CD8-positive, alpha-beta memory T cell (primary cell): Measurements from ENCODE around the gene OBP2A. TPM values are rescaled to one million over a fixed set of nuclear protein-coding genes. Genes with fewer than 3 reads are reported as not detected.

Experiments used
- CTCF ChIA-PET: fragments of 350-600 bp; sonication (Branson Sonifier 250); formaldehyde crosslinking; loops from one replicate; lab custom pipeline; 2021; ENCODE audit warnings: antibody characterized with exemption; lab: Charles Lee
- POLR2A ChIA-PET: fragments of 350-600 bp; sonication (Branson Sonifier 250); formaldehyde crosslinking; loops from one replicate; lab custom pipeline; 2021; ENCODE audit warnings: antibody characterized with exemption; lab: Charles Lee
- DNase-seq, 5 donors: peaks; one replicate each; pipeline versions ENCODE4 v3.0.0 to v3.0.0-alpha.2; 2020 to 2022; ENCODE audit warnings: mixed read lengths in 1 of 5
- H3K27ac ChIP-seq: one replicate; pipeline ENCODE4 v1.7.0; 2013; ENCODE audit warnings: low read depth, mild to moderate bottlenecking, low read length, moderate library complexity
- H3K27me3 ChIP-seq: 2 replicates; pipeline ENCODE4 v1.7.0; 2013; ENCODE audit warnings: low read length, mild to moderate bottlenecking; ENCODE audit not compliant: insufficient read depth, poor library complexity, severe bottlenecking
- H3K36me3 ChIP-seq: 2 replicates; pipeline ENCODE4 v1.7.0; 2013; ENCODE audit warnings: mild to moderate bottlenecking, low read length, moderate library complexity; ENCODE audit not compliant: insufficient read depth
- H3K4me1 ChIP-seq: 2 replicates; pipeline ENCODE4 v1.7.0; 2013; ENCODE audit warnings: mild to moderate bottlenecking, low read length, moderate library complexity; ENCODE audit not compliant: insufficient read depth
- H3K4me3 ChIP-seq: 2 replicates; pipeline ENCODE4 v1.7.0; 2013; ENCODE audit warnings: mild to moderate bottlenecking, low read length
- H3K9me3 ChIP-seq: 2 replicates; pipeline ENCODE4 v1.7.0; 2013; ENCODE audit warnings: mild to moderate bottlenecking, low read length
- H3K27ac Mint-ChIP-seq, 8 donors: one replicate each; pipeline ENCODE4 v1.8.0; 2020 to 2021; ENCODE audit warnings: mixed read lengths in 8 of 8, mild to moderate bottlenecking in 6 of 8, inconsistent platforms in 3 of 8, moderate library complexity in 3 of 8
- H3K27me3 Mint-ChIP-seq, 2 donors: one replicate each; pipeline ENCODE4 v1.8.0; 2020 to 2021; ENCODE audit warnings: mixed read lengths in 2 of 2, mild to moderate bottlenecking in 1 of 2, moderate library complexity in 1 of 2
- H3K36me3 Mint-ChIP-seq, 3 donors: one replicate each; pipeline ENCODE4 v1.8.0; 2020 to 2021; ENCODE audit warnings: mixed read lengths in 3 of 3, inconsistent platforms in 1 of 3, mild to moderate bottlenecking in 1 of 3
- H3K4me1 Mint-ChIP-seq, 3 donors: one replicate each; pipeline ENCODE4 v1.8.0; 2020 to 2021; ENCODE audit warnings: mixed read lengths in 3 of 3, inconsistent platforms in 1 of 3, mild to moderate bottlenecking in 1 of 3
- H3K4me3 Mint-ChIP-seq, 7 donors: one replicate each; pipeline ENCODE4 v1.8.0; 2020 to 2021; ENCODE audit warnings: mixed read lengths in 7 of 7, mild to moderate bottlenecking in 6 of 7, moderate library complexity in 4 of 7, inconsistent platforms in 2 of 7
- H3K9me3 Mint-ChIP-seq, 5 donors: one replicate each; pipeline ENCODE4 v1.8.0; 2020 to 2022; ENCODE audit warnings: mixed read lengths in 5 of 5, mild to moderate bottlenecking in 3 of 5, moderate library complexity in 2 of 5, inconsistent platforms in 1 of 5
- polyA plus RNA-seq: library from polyadenylated mRNA; unstranded; fragments of 300-500 nt; fragmentation: Illumina TruSeq; gene quantifications from one replicate; pipeline ENCODE4 v1.2.3, GENCODE V29; 2021
- total RNA-seq, 2 experiments: library from RNA; stranded (reverse); gene quantifications; one replicate each; pipeline ENCODE4 v1.2.3, GENCODE V29; 2021

OBP2A gene
- total and polyA plus RNA-seq, 3 experiments from 2014 or later: not detected

DNA sequence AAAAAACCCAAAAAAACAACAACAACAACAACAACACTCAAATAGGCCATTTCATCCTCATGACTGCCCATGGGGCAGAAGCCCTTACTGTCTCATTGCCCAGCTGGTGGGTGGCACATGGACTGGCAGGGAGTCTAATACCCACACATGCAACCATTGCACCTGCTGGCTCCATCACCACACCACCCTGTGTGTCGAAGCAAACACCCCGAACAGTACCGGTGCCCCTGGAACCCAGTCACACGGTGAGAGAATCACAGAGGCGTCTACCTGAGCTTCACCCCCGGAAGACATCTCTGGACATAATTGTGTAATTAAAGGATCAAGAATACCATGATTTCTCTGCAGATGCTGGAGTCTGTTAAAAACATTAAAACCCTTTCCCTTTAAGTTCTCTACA lies 22.1 kb downstream of the OBP2A start:
- no peaks in the 10 kb centered on the region for H3K4me1 Mint-ChIP-seq
- H3K27me3 ChIP-seq: no peaks in the 10 kb centered on the region
- peaks cover 0 to 3% (median 0%) of the 10 kb centered on the region in 3 donors for H3K36me3 Mint-ChIP-seq
- H3K4me3 Mint-ChIP-seq: no peak overlapping the region
- H3K9me3 ChIP-seq: no peaks in the 10 kb centered on the region
- peaks cover 0 to 9% (median 6%) of the 10 kb centered on the region in 5 donors for H3K9me3 Mint-ChIP-seq
- peak in 1 of 5 donors; percentile 15 for DNase-seq
- no peaks in the 10 kb centered on the region for H3K4me1 ChIP-seq
- peaks cover 3 to 30% of the 10 kb centered on the region in 2 donors for H3K27me3 Mint-ChIP-seq
- ChIA-PET POLR2A (no interaction called here), CTCF (no interaction called here)
- no peaks in the 10 kb centered on the region for H3K36me3 ChIP-seq
- no peak overlapping the region for H3K27ac ChIP-seq
- H3K4me3 ChIP-seq: no peak overlapping the region
- no peak overlapping the region for H3K27ac Mint-ChIP-seq

GRCh38 chr9:135570456-135570855 lies 24.5 kb downstream of the OBP2A start:
- Mint-ChIP-seq H3K4me1 (no peaks in the 10 kb centered on the region), H3K27ac (no peak overlapping the region), H3K36me3 (peaks cover 0 to 3% (median 0%) of the 10 kb centered on the region in 3 donors), H3K9me3 (peaks cover 0 to 9% (median 6%) of the 10 kb centered on the region in 5 donors), H3K4me3 (no peak overlapping the region), H3K27me3 (peaks cover 2 to 18% of the 10 kb centered on the region in 2 donors)
- no peak overlapping the region for H3K4me3 ChIP-seq
- H3K27ac ChIP-seq: no peak overlapping the region
- H3K4me1 ChIP-seq: no peaks in the 10 kb centered on the region
- ChIA-PET POLR2A (no interaction called here), CTCF (no interaction called here)
- no peaks in the 10 kb centered on the region for H3K36me3 ChIP-seq
- DNase-seq: no peak
- H3K9me3 ChIP-seq: no peaks in the 10 kb centered on the region
- H3K27me3 ChIP-seq: no peaks in the 10 kb centered on the region

- no peak overlapping the region for H3K4me3 ChIP-seq
- H3K27me3 ChIP-seq: no peaks in the 10 kb centered on the region
- POLR2A ChIA-PET: no interaction called here
- H3K27ac ChIP-seq: no peak overlapping the region
- Mint-ChIP-seq H3K4me1 (no peaks in the 10 kb centered on the region), H3K4me3 (no peak overlapping the region), H3K27me3 (peaks cover 7 to 9% of the 10 kb centered on the region in 2 donors), H3K9me3 (peaks cover 0 to 9% (median 5%) of the 10 kb centered on the region in 5 donors), H3K36me3 (peaks cover 0 to 3% (median 0%) of the 10 kb centered on the region in 3 donors), H3K27ac (no peak overlapping the region)
- no peaks in the 10 kb centered on the region for H3K9me3 ChIP-seq
- H3K4me1 ChIP-seq: no peaks in the 10 kb centered on the region
- H3K36me3 ChIP-seq: no peaks in the 10 kb centered on the region
- no peak for DNase-seq
- CTCF ChIA-PET: no interaction called here
Measured at GRCh38 chr9:135572233-135572632, 26.3 kb downstream of the OBP2A start.

DNA sequence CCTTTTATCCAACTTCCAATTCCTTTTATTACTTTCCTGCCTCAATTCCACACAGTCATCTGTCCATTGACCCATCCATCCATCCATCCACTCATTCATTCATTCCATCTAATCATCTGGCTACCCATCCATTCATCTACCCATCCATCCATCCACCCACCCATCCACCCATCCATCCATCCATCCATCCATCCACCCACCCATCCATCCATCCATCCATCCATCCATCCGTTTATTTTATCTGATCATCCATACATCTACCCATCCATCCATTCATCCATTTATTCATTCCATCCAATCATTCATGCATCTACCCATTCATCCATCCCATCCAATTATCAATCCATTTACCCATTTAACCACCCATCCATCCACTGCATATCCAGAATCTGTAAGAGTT lies 27.2 kb downstream of the OBP2A start:
- CTCF ChIA-PET: no interaction called here
- H3K27me3 ChIP-seq: no peaks in the 10 kb centered on the region
- peaks cover 7 to 9% of the 10 kb centered on the region in 2 donors for H3K27me3 Mint-ChIP-seq

DNA sequence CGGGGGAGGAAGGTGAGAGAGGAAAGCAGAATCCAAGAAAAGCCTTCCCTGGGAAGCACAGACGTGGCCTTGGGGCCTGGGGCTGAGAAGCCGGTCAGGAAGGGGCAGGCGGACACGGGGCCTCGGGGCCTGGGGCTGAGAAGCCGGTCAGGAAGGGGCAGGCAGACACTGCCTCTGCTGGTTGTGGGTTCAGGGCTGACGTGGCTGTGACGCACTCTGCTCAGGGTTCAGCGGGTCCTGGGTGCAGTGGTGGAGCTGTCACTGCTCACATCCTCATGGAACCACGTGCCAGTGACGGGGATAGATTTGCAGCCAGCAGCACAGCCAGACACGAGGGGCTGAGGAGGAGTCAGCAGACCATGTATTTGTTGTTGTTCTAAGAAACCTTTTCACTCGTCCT lies 28.4 kb downstream of the OBP2A start:
- H3K4me1 ChIP-seq: no peaks in the 10 kb centered on the region
- Mint-ChIP-seq H3K27me3 (peaks cover 5 to 7% of the 10 kb centered on the region in 2 donors), H3K4me3 (no peak overlapping the region), H3K27ac (no peak overlapping the region), H3K4me1 (no peaks in the 10 kb centered on the region), H3K9me3 (peaks cover 0 to 4% (median under 1%) of the 10 kb centered on the region in 5 donors), H3K36me3 (no peaks in the 10 kb centered on the region)
- no peak overlapping the region for H3K27ac ChIP-seq
- DNase-seq: no peak
- no peaks in the 10 kb centered on the region for H3K36me3 ChIP-seq
- no peak overlapping the region for H3K4me3 ChIP-seq
- H3K27me3 ChIP-seq: no peaks in the 10 kb centered on the region
- H3K9me3 ChIP-seq: no peaks in the 10 kb centered on the region
- ChIA-PET CTCF (no interaction called here), POLR2A (no interaction called here)

More for the DNA sequence above, 27.2 kb downstream of the OBP2A start:
- no peaks in the 10 kb centered on the region for H3K4me1 Mint-ChIP-seq
- H3K27ac Mint-ChIP-seq: no peak overlapping the region
- POLR2A ChIA-PET: no interaction called here
- Histone ChIP-seq H3K4me1 (no peaks in the 10 kb centered on the region), H3K4me3 (no peak overlapping the region), H3K9me3 (no peaks in the 10 kb centered on the region), H3K27ac (no peak overlapping the region), H3K36me3 (no peaks in the 10 kb centered on the region)
- H3K9me3 Mint-ChIP-seq: peaks cover 0 to 9% (median 5%) of the 10 kb centered on the region in 5 donors
- H3K36me3 Mint-ChIP-seq: peaks cover 0 to 3% (median 0%) of the 10 kb centered on the region in 3 donors
- H3K4me3 Mint-ChIP-seq: no peak overlapping the region
- no peak for DNase-seq

- no peak overlapping the region for H3K27ac Mint-ChIP-seq
- Histone ChIP-seq H3K27ac (no peak overlapping the region), H3K36me3 (no peaks in the 10 kb centered on the region), H3K4me1 (no peaks in the 10 kb centered on the region), H3K27me3 (no peaks in the 10 kb centered on the region), H3K9me3 (no peaks in the 10 kb centered on the region), H3K4me3 (no peak overlapping the region)
- no peaks in the 10 kb centered on the region for H3K4me1 Mint-ChIP-seq
- no peak for DNase-seq
- ChIA-PET POLR2A (no interaction called here), CTCF (no interaction called here)
- H3K27me3 Mint-ChIP-seq: peaks cover 5 to 7% of the 10 kb centered on the region in 2 donors
- H3K36me3 Mint-ChIP-seq: no peaks in the 10 kb centered on the region
- no peak overlapping the region for H3K4me3 Mint-ChIP-seq
- H3K9me3 Mint-ChIP-seq: no peaks in the 10 kb centered on the region
Measured at GRCh38 chr9:135574943-135575342, 29.0 kb downstream of the OBP2A start.

- Mint-ChIP-seq H3K9me3 (no peaks in the 10 kb centered on the region), H3K4me3 (no peak overlapping the region), H3K27ac (no peak overlapping the region), H3K4me1 (no peaks in the 10 kb centered on the region), H3K36me3 (no peaks in the 10 kb centered on the region), H3K27me3 (peaks cover 5 to 7% of the 10 kb centered on the region in 2 donors)
- Histone ChIP-seq H3K4me1 (no peaks in the 10 kb centered on the region), H3K36me3 (no peaks in the 10 kb centered on the region), H3K9me3 (no peaks in the 10 kb centered on the region), H3K27me3 (no peaks in the 10 kb centered on the region), H3K4me3 (no peak overlapping the region), H3K27ac (no peak overlapping the region)
- no peak for DNase-seq
- ChIA-PET POLR2A (no interaction called here), CTCF (no interaction called here)
Measured at GRCh38 chr9:135575995-135576631, 30.2 kb downstream of the OBP2A start.

DNA sequence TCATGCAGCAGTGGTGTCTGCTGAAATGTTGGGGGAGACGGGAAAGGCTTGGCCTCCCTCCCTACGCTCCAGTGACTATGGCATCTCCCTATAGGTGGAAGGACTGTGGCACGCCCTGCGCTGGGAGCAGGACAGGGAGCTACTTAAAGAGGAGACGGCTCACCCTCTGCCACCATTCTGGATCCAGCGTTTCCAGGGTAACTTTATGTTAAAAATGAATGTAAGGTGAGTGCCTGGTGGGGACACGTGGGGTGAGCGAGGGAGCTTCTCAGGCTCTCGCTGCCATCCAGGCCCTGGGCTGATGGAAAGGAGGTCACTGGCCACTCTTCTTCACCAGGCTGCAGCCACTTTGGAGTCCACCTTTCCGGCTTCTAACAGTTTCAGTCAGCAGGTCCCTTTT lies 31.3 kb downstream of the OBP2A start:
- H3K4me1 Mint-ChIP-seq: no peaks in the 10 kb centered on the region
- POLR2A ChIA-PET: no interaction called here
- H3K9me3 ChIP-seq: no peaks in the 10 kb centered on the region

More for the DNA sequence above, 31.3 kb downstream of the OBP2A start:
- Histone ChIP-seq H3K4me1 (no peaks in the 10 kb centered on the region), H3K36me3 (no peaks in the 10 kb centered on the region), H3K4me3 (no peak overlapping the region), H3K27ac (no peak overlapping the region), H3K27me3 (no peaks in the 10 kb centered on the region)
- CTCF ChIA-PET: no interaction called here
- no peak overlapping the region for H3K4me3 Mint-ChIP-seq
- DNase-seq: no peak
- H3K27ac Mint-ChIP-seq: no peak overlapping the region
- H3K27me3 Mint-ChIP-seq: peaks cover 7 to 12% of the 10 kb centered on the region in 2 donors
- H3K36me3 Mint-ChIP-seq: no peaks in the 10 kb centered on the region
- H3K9me3 Mint-ChIP-seq: no peaks in the 10 kb centered on the region
